Right lobe of liver (tissue), 4 donors: ENCODE results near the gene SCYGR1.

Source experiments
- POLR2A ChIP-seq: fragments of 450-650 bp; IDR thresholded peaks from one replicate; pipeline ENCODE4 v1.6.1; 2017; ENCODE audit warnings: antibody characterized with exemption, mild to moderate bottlenecking
- TF ChIP-seq, protein P1 (sequence below), 4 donors: fragments of 200-600 bp in 3 of 4; fragments of 450-650 bp in 1 of 4; IDR thresholded peaks; one replicate each; pipeline versions ENCODE4 v1.5.1 to v1.8.0; 2016 to 2022; ENCODE audit warnings: antibody characterized with exemption in 4 of 4, mild to moderate bottlenecking in 2 of 4
- donor health status: DM: no; HTN: no; CAD: no.
- donor health status: DM: no; HTN: no; CAD: no.
- donor health status: DM: no; HTN: yes; CAD: no.

DNA sequence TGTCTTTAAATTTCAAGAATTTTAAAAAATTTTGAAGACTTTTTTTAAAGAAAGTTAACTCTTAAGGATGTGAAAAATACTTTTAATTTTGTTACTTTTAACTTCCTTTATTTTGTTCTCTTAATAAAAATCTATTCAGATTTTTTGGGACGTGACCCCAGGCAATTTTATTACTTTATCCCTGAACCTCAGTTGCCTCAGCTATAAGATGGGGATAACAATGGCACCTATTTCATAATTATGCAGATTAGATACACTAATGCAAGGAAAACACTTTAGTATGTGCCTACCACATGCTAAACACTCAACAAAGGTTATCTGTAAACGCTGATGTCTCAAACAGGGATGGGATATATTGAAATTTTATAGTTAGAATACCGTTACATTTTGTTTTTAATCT, 1.5 kb upstream of the SCYGR1 start:
- no peak for TF ChIP-seq POLR2A
- TF ChIP-seq, protein P1, sequence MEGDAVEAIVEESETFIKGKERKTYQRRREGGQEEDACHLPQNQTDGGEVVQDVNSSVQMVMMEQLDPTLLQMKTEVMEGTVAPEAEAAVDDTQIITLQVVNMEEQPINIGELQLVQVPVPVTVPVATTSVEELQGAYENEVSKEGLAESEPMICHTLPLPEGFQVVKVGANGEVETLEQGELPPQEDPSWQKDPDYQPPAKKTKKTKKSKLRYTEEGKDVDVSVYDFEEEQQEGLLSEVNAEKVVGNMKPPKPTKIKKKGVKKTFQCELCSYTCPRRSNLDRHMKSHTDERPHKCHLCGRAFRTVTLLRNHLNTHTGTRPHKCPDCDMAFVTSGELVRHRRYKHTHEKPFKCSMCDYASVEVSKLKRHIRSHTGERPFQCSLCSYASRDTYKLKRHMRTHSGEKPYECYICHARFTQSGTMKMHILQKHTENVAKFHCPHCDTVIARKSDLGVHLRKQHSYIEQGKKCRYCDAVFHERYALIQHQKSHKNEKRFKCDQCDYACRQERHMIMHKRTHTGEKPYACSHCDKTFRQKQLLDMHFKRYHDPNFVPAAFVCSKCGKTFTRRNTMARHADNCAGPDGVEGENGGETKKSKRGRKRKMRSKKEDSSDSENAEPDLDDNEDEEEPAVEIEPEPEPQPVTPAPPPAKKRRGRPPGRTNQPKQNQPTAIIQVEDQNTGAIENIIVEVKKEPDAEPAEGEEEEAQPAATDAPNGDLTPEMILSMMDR (IDR thresholded peaks at IDR 0.05), result no peak
